WERI-Rb-1 (cell line): ENCODE data around the gene ERG.

ENCODE experiments used
- DNase-seq: peaks from one replicate; pipeline ENCODE4 v3.0.0-alpha.2; 2020
- H3K27ac ChIP-seq: fragments of 250-450 bp; sonication (Bioruptor Pico); 2 replicates; pipeline ENCODE4 v1.5.1; 2020; ENCODE audit warnings: mild to moderate bottlenecking, moderate library complexity
- H3K27me3 ChIP-seq: fragments of 250-450 bp; sonication (Bioruptor Pico); 2 replicates; pipeline ENCODE4 v1.5.1; 2021; ENCODE audit warnings: mild to moderate bottlenecking, low read depth, moderate library complexity; ENCODE audit not compliant: insufficient read depth, severe bottlenecking
- H3K36me3 ChIP-seq: fragments of 250-450 bp; sonication (Bioruptor Pico); 2 replicates; pipeline ENCODE4 v1.5.1; 2020; ENCODE audit warnings: mild to moderate bottlenecking, moderate library complexity
- H3K4me3 ChIP-seq: 2 replicates; pipeline ENCODE4 v1.5.1; 2011; ENCODE audit warnings: low read depth, mild to moderate bottlenecking, control low read depth, low read length
- H3K9me3 ChIP-seq: fragments of 250-450 bp; sonication (Bioruptor Pico); 2 replicates; pipeline ENCODE4 v1.5.1; 2021; ENCODE audit warnings: mild to moderate bottlenecking, moderate library complexity; ENCODE audit not compliant: severe bottlenecking
- TF ChIP-seq, protein P1 (sequence below): IDR thresholded peaks from 2 replicates; pipeline ENCODE4 v1.5.1; 2011; ENCODE audit warnings: low read depth, mild to moderate bottlenecking, control low read depth, inconsistent platforms, low read length

ERG gene

DNA sequence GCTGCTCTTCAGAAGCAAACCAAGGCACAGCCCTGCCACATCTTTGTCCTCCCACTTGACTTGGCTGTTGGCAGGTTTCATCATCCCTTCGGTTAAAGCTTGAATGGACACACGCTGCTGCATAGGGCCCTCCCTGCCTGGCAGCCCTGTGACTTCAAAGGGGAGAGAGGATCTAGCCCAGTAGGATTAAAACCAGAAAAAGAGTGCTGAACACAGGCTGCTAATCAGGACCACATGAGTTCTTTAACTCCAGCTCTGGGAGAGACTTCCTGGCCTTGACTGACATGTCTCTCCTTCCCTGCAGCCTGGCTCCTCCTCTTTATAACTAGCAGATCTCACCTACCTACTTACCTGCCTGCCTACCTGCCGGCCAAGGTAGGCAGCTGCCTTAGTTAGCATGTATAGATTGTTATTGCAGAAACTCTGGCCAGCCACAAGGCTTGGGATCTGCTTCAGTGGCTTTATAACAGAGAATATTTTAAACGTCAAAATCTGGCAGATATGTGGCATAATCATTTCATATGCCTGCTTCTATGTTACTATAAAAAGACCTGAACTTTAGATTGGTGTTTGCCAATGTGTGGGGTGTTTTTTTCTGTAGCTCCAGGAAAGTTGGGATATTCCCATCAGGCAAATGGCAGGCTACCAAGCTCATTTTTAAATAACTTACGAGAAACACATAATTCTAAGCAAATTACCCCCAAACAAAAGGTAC lies 49.4 kb downstream of the ERG start:
- Histone ChIP-seq H3K9me3 (no peaks in the 10 kb centered on the region), H3K36me3 (no peaks in the 10 kb centered on the region), H3K4me3 (no peak overlapping the region), H3K27ac (peak overlapping the region; percentile 66), H3K27me3 (no peaks in the 10 kb centered on the region)
- TF ChIP-seq, protein P1, sequence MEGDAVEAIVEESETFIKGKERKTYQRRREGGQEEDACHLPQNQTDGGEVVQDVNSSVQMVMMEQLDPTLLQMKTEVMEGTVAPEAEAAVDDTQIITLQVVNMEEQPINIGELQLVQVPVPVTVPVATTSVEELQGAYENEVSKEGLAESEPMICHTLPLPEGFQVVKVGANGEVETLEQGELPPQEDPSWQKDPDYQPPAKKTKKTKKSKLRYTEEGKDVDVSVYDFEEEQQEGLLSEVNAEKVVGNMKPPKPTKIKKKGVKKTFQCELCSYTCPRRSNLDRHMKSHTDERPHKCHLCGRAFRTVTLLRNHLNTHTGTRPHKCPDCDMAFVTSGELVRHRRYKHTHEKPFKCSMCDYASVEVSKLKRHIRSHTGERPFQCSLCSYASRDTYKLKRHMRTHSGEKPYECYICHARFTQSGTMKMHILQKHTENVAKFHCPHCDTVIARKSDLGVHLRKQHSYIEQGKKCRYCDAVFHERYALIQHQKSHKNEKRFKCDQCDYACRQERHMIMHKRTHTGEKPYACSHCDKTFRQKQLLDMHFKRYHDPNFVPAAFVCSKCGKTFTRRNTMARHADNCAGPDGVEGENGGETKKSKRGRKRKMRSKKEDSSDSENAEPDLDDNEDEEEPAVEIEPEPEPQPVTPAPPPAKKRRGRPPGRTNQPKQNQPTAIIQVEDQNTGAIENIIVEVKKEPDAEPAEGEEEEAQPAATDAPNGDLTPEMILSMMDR = no peak
- peak; percentile 85 for DNase-seq

- TF ChIP-seq, protein P1 = no peak
Observed at GRCh38 chr21:38447611-38448010, 50.7 kb downstream of the ERG start.

GRCh38 chr21:38444691-38445090 lies 53.6 kb downstream of the ERG start:
- Histone ChIP-seq H3K9me3 (no peaks in the 10 kb centered on the region), H3K27ac (no peak overlapping the region), H3K27me3 (no peaks in the 10 kb centered on the region), H3K36me3 (no peaks in the 10 kb centered on the region), H3K4me3 (no peak overlapping the region)
- no peak for DNase-seq
- TF ChIP-seq, protein P1 = peak; percentile 25; the same call in 1 of the 2 replicates

More at GRCh38 chr21:38447611-38448010, 50.7 kb downstream of the ERG start:
- H3K9me3 ChIP-seq = no peaks in the 10 kb centered on the region
- H3K4me3 ChIP-seq = no peak overlapping the region
- DNase-seq = no peak
- no peaks in the 10 kb centered on the region for H3K27me3 ChIP-seq
- no peaks in the 10 kb centered on the region for H3K36me3 ChIP-seq
- no peak overlapping the region for H3K27ac ChIP-seq

GRCh38 chr21:38443110-38443509 lies 55.2 kb downstream of the ERG start:
- Histone ChIP-seq H3K9me3 (no peaks in the 10 kb centered on the region), H3K27me3 (no peaks in the 10 kb centered on the region), H3K27ac (no peak overlapping the region), H3K4me3 (no peak overlapping the region), H3K36me3 (no peaks in the 10 kb centered on the region)
- TF ChIP-seq, protein P1 = no peak
- no peak for DNase-seq

GRCh38 chr21:38441153-38441552 lies 57.1 kb downstream of the ERG start:
- no peak overlapping the region for H3K27ac ChIP-seq
- H3K27me3 ChIP-seq = no peaks in the 10 kb centered on the region
- H3K9me3 ChIP-seq = peaks cover 8% of the 10 kb centered on the region
- no peaks in the 10 kb centered on the region for H3K36me3 ChIP-seq
- TF ChIP-seq, protein P1 = no peak
- DNase-seq = no peak
- no peak overlapping the region for H3K4me3 ChIP-seq

- no peak for DNase-seq
- H3K27ac ChIP-seq = no peak overlapping the region
- H3K4me3 ChIP-seq = no peak overlapping the region
- H3K9me3 ChIP-seq = peaks cover 8% of the 10 kb centered on the region
- H3K36me3 ChIP-seq = no peaks in the 10 kb centered on the region
- H3K27me3 ChIP-seq = no peaks in the 10 kb centered on the region
- TF ChIP-seq, protein P1 = no peak
Observed at GRCh38 chr21:38440746-38441145, 57.5 kb downstream of the ERG start.
